Mucosa of stomach (tissue), 1 donor: Measurements from ENCODE around the gene GNA12.
"Not testable (repeated sequence)": the region's sequence is repeated elsewhere in the genome, so short reads cannot be mapped to it uniquely, and the experiment has no call there.

Experiments
- H3K27me3 ChIP-seq: one replicate; pipeline ENCODE4 v1.7.0; 2013; ENCODE audit warnings: mild to moderate bottlenecking, low read length; ENCODE audit not compliant: control insufficient read depth, insufficient read depth
- H3K36me3 ChIP-seq: one replicate; pipeline ENCODE4 v1.7.0; 2013; ENCODE audit warnings: low read length; ENCODE audit not compliant: control insufficient read depth, insufficient read depth
- H3K4me1 ChIP-seq: one replicate; pipeline ENCODE4 v1.7.0; 2013; ENCODE audit warnings: mild to moderate bottlenecking, low read length; ENCODE audit not compliant: control insufficient read depth, insufficient read depth
- H3K4me3 ChIP-seq: one replicate; pipeline ENCODE4 v1.7.0; 2013; ENCODE audit warnings: low read length
- H3K9ac ChIP-seq: one replicate; pipeline ENCODE4 v1.7.0; 2013; ENCODE audit warnings: mild to moderate bottlenecking, low read length, moderate library complexity
- H3K9me3 ChIP-seq: one replicate; pipeline ENCODE4 v1.7.0; 2013; ENCODE audit warnings: mild to moderate bottlenecking, low read length, moderate library complexity; ENCODE audit not compliant: control insufficient read depth
- donor health status: Pancreatic carcinoma.

GNA12 gene

DNA sequence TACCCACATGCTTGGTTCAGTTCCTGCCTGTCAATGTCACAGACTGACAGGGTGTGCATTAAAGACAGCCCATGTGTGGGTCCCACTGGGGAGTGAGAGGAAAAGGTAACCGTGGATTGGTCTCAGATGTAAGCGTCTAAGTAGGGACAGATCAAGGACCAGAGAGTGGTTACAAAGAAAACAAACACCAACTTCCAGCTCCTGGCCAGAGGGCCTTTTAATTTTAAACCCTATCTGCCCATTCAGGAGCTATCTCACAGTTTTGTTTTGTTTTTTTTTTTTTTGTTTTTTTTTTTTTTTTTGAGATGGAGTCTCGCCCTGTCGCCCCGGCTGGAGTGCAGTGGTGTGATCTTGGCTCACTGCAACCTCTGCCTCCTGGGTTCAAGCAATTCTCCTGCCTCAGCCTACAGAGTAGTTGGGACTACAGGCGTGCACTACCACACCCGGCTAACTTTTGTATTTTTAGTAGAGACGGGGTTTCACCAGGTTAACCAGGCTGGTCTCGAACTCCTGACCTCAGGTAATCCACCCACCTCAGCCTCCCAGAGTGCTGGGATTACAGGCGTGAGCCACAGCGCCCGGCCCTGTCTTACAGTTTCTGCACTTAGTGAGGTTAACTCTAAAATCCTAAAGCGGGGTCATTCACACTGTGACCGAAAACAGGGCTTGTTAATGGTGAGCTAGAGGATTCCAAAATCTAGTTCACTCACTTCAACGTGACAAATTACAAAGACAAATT lies 106.9 kb downstream of the GNA12 start:
- H3K27me3 ChIP-seq, H3K36me3 ChIP-seq, H3K9ac ChIP-seq, H3K4me3 ChIP-seq, H3K9me3 ChIP-seq: not testable (repeated sequence)
- peaks cover 18% of the 10 kb centered on the region for H3K4me1 ChIP-seq

DNA sequence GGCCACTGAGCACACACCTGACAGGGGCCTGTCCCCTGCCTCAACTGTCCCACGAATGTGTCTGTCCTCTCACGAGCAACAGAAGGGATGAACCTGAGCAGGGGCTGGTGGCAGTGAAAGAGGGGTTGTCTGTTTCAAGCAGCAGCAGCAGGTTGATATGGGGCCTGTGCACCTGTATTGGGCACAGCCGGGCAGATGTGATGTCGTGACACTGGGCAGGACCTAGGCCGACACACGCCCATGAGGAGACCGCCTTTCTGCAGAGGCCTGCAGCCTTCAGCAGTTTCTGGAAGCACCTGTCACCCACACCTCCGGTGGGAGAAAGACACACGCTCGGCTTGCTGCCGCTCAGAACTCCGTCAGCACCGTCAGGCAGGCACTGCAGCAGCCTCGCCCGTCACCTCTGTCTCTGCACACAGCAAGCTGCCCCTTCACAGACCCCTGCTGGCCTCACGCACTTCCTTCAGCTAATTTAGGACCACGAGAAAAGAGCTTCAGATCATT lies 107.6 kb downstream of the GNA12 start:
- H3K9me3 ChIP-seq, result no peaks in the 10 kb centered on the region
- no peak overlapping the region for H3K4me3 ChIP-seq
- H3K9ac ChIP-seq, result no peak overlapping the region
- no peaks in the 10 kb centered on the region for H3K36me3 ChIP-seq
- peaks cover 18% of the 10 kb centered on the region for H3K4me1 ChIP-seq
- H3K27me3 ChIP-seq, result no peaks in the 10 kb centered on the region

GRCh38 chr7:2735744-2736143 lies 108.4 kb downstream of the GNA12 start:
- Histone ChIP-seq H3K9me3 (no peaks in the 10 kb centered on the region), H3K9ac (no peak overlapping the region), H3K4me1 (peaks cover 18% of the 10 kb centered on the region), H3K27me3 (no peaks in the 10 kb centered on the region), H3K4me3 (no peak overlapping the region), H3K36me3 (no peaks in the 10 kb centered on the region)

GRCh38 chr7:2734751-2735571 lies 109.1 kb downstream of the GNA12 start:
- no peaks in the 10 kb centered on the region for H3K9me3 ChIP-seq
- no peaks in the 10 kb centered on the region for H3K36me3 ChIP-seq
- H3K9ac ChIP-seq, result no peak overlapping the region
- no peaks in the 10 kb centered on the region for H3K27me3 ChIP-seq
- no peak overlapping the region for H3K4me3 ChIP-seq
- H3K4me1 ChIP-seq, result peaks cover 18% of the 10 kb centered on the region

DNA sequence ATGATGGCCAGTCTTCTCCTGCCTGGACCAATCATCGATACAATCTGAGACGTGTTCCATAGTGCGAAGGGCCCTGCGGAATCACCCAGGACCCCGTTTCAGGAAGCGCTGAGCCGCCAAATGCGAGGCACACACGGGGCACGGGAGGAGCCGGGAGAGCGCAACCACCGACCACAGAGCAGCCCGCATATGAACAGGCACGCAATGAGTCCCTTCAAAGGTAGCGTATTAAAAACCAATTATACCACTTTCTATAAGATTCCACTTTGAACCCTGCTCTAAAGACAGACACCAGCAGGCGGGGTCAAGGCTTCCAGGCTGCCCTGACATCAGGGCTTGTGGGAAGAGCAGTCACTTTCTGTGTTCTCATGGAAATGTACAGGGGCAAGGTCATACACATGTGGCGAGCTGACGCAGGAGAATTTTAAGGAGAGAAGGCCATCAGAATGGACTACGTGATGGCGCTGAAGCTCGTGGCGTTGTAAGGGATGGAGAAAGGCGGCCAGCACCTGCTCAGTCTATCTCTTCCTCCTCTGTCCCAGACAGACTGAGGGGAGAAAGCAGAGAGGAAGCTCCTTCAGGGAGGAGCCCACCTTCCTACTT lies 109.9 kb downstream of the GNA12 start:
- no peaks in the 10 kb centered on the region for H3K36me3 ChIP-seq
- peaks cover 18% of the 10 kb centered on the region for H3K4me1 ChIP-seq
- no peaks in the 10 kb centered on the region for H3K27me3 ChIP-seq
- H3K9ac ChIP-seq, result no peak overlapping the region
- no peak overlapping the region for H3K4me3 ChIP-seq
- H3K9me3 ChIP-seq, result no peaks in the 10 kb centered on the region

DNA sequence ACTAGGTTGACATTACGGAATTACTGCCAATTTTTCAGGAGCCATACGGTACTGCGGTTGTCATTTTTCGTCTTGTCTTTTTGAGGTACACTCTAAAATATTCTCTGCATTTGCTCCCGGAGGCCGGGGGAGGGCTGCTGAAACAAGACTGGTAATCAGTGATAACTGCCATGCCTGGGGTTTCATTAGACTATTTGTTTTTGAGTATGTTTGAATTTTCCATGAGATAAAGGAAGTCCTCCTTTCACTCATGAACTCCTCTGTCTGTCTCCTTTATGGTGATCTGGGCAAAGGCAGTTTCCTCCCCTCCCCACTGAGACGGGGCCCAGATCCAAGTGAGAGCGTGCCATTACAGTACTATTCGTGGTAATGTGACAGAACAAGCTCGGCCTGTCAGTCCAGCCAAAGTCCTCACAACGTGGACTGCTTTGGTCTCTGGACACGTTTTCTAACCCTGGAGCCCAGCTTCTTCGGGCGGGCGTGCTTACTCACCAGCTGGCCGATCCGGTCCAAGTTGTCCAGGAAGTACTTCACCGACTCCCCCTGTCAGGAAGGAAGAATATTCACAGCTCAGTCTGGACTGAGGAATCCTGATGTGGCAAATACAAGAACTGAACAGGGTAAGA lies 111.0 kb downstream of the GNA12 start:
- Histone ChIP-seq H3K27me3 (no peaks in the 10 kb centered on the region), H3K9ac (no peak overlapping the region), H3K36me3 (no peaks in the 10 kb centered on the region), H3K9me3 (no peaks in the 10 kb centered on the region), H3K4me3 (no peak overlapping the region), H3K4me1 (peaks cover 18% of the 10 kb centered on the region)

DNA sequence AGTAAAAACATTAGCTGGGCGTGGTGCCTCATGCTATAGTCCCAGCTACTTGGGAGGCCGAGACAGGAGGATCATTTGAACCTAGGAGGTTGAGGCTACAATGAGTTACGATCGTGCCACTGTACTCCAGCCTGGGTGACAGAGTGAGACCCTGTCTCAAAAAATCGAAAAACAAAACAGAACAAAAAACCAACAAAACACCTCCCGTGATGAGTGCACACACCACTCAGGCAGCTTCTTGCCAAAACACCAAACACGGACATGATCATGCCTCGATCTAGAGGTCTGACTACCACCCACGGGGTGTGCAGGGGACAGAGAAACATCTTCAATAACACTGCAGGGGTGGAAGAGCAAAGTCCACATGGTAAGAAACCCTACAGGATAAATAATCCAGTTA lies 111.7 kb downstream of the GNA12 start:
- Histone ChIP-seq H3K9ac (no peak overlapping the region), H3K9me3 (no peaks in the 10 kb centered on the region), H3K36me3 (no peaks in the 10 kb centered on the region), H3K4me3 (no peak overlapping the region), H3K27me3 (no peaks in the 10 kb centered on the region), H3K4me1 (peaks cover 18% of the 10 kb centered on the region)

DNA sequence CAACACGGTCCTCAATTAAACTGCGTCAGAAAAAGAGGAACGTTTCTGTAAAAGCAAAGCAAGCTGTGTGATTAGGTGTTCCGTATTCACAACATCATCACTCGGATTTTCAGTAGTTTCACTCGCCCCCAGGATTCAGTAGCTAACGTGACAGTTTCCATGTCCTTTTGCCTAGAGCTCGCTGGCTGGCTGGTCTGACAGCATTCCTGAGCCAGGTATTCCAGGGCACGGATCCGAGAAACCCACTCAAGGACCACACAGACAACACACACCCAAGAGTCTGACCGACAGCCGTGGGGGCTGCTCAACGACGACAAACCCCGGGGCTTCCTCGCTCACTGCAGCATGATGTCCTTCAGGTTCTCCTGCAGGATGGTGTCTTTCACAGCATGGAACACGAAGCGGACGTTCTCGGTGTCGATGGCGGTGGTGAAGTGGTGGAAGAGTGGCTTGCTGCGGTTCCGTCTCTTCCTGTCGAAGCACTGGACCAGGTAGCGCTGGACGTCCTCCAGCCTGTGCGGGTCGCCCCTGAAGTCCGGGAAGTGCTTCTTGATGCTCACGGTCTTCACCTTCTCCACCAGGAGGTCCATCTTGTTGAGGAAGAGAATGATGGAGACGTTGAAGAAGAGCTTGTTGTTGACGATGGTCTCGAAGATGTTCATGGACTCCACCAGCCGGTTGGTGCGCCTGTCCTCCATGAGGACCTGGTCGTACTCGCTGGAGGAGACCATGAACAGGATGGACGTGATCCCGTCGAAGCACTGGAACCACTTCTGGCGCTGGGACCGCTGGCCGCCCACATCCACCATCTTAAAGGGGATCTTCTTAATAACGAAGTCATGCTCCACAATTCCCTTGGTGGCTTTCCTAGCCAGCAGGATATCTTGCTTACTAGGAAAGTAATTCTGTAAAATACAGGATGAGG lies 113.0 kb downstream of the GNA12 start:
- H3K4me3 ChIP-seq, result no peak overlapping the region
- H3K9me3 ChIP-seq, result no peaks in the 10 kb centered on the region
- no peaks in the 10 kb centered on the region for H3K36me3 ChIP-seq
- H3K9ac ChIP-seq, result no peak overlapping the region
- H3K27me3 ChIP-seq, result no peaks in the 10 kb centered on the region
- H3K4me1 ChIP-seq, result peaks cover 18% of the 10 kb centered on the region

GRCh38 chr7:2729893-2730716 lies 114.0 kb downstream of the GNA12 start:
- no peak overlapping the region for H3K9ac ChIP-seq
- no peaks in the 10 kb centered on the region for H3K9me3 ChIP-seq
- no peak overlapping the region for H3K4me3 ChIP-seq
- H3K27me3 ChIP-seq, result no peaks in the 10 kb centered on the region
- no peaks in the 10 kb centered on the region for H3K36me3 ChIP-seq
- peaks cover 14% of the 10 kb centered on the region for H3K4me1 ChIP-seq

- Histone ChIP-seq H3K4me1 (peaks cover 10% of the 10 kb centered on the region), H3K4me3 (no peak overlapping the region)
Observed at GRCh38 chr7:2729031-2729892, 114.8 kb downstream of the GNA12 start.

More at GRCh38 chr7:2729031-2729892, 114.8 kb downstream of the GNA12 start:
- H3K9ac ChIP-seq, result peak overlapping the region; percentile 16
- H3K9me3 ChIP-seq, result no peaks in the 10 kb centered on the region
- H3K36me3 ChIP-seq, result no peaks in the 10 kb centered on the region
- H3K27me3 ChIP-seq, result no peaks in the 10 kb centered on the region
